NK-92 (cell line): ENCODE measurements around the gene TOP3B.
"Not testable (repeated sequence)": the region's sequence is repeated elsewhere in the genome, so short reads cannot be mapped to it uniquely, and the experiment has no call there.

Experiments
- DNase-seq: peaks from one replicate; lab custom pipeline; 2025; ENCODE audit not compliant: unreplicated experiment; lab: John Stamatoyannopoulos, UW

TOP3B gene

GRCh38 chr22:21945453-21946261, 36.9 kb downstream of the TOP3B start:
- no peak for DNase-seq

- DNase-seq: no peak
Measured at GRCh38 chr22:21944871-21945270, 37.7 kb downstream of the TOP3B start.

DNA sequence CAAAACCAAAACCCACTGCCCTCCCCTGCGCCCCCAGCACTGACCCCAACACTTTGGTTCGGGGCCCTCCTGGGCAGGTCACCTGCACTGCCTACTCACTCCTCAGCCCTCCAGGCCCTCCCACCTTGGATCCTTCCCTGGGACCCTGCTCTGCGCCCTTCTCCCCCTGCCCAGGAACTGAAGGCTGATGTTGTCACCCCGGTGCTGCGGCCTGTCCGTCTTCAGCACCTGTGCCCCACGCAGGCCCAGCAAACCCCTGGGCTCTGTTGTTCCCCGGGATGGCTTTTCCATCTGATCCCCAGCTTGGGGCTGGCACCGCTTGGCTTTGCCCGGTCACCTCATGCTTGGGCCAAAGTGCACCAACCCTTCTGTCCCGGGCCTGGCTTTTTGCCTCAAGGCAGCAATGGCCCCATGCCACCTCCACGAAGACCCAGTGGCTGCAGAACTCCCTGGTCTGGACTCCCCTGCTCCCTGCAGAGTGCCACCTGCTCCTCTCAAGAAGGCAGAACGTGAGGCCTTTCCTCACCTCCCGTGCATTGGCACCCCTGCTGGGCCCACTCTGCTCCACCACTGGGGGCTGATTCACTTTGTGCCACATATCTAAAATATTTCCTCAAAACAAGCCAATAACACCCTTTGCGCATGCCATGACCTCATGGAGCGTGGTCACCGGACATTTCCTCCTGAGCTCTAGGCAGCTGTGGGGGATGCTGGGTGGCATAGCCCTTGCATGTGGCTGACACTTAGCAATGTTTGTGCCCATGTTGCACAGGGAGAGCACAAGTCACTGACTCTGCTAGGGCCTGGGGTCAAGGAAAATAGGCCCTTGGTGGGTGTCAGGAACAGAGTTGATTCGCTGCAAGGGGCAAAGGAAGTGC, 38.8 kb downstream of the TOP3B start:
- DNase-seq: no peak

DNA sequence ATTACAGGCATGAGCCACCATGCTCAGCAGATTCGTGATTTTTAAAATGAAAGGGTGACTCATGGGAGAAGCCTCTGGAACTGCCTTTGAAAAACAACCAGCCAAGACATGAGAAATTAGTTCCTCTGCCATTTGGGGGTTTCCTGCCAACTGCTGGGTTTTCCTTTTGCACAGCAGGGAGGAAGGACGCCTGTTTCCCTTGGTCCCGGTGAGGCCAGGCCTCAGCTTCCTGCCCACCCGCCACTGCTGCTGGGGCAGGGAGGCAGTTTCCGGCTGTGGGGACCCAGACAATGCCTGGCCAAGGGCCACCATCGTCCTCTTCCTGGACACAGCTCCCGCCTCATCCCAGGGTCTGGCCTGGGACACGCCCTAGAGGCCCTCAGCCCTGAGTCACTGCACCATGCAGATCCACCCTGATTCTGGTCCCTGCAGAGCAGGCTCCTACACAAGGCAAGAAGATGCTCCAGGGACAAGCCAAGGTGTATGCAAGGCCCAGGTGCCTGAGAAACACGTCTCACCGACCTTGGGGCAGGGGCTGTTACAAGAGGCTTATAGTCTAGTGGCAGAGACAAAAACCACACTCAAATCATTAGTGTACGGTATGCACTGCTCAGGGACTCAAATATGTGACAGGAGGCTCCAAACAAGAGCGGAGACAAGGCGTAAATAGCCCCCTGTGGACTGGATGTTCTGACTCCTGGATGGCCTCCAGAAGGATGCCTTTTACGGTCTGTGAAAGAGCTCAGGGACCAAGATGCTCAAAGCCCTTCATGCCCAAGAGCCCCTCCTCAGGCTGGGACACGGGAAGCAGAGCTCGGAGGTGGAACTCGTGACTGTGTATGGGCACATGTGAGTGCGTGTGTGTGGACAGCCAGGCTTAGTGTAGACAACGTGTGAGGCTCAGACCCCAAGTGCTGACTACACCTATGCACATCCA, 39.9 kb downstream of the TOP3B start:
- no peak for DNase-seq

DNA sequence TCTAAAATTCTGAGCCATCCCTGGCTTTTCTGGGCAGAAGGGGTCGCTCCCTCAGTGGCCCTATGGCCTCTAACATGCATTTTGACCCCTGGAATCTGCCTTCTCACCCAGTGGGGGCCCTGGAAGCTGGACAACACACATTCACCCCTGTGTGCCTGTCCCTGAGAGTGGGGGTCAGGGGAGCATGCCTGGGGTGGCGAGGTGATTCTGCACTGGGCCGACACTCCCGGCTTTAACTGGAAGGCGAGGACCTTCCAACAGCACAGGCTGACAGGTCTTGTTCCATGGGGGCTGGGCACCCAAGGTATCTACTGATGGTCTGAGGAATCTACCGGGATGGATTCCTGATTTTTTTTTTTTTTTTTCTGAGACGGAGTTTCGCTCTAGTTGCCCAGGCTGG, 40.7 kb downstream of the TOP3B start:
- DNase-seq: no peak

DNA sequence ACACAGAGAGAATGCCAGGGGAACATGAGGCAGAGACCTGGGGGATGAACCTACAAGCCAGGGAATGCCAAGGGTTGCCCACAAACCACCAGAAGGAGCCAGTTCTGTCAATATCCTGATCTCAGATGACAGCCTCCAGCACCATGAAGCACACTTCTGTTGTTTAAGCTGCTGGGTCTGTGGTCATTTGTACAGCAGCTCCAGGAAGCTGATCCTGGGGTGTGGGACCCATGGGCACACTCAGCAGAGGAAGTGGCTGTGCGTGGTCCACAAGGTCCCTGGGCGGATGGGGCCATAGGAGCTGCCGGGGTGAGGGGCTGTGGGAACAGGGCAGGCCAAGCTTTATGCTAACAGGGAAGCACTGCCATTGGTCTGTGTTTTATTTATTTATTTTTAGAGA, 42.1 kb downstream of the TOP3B start:
- no peak for DNase-seq

DNA sequence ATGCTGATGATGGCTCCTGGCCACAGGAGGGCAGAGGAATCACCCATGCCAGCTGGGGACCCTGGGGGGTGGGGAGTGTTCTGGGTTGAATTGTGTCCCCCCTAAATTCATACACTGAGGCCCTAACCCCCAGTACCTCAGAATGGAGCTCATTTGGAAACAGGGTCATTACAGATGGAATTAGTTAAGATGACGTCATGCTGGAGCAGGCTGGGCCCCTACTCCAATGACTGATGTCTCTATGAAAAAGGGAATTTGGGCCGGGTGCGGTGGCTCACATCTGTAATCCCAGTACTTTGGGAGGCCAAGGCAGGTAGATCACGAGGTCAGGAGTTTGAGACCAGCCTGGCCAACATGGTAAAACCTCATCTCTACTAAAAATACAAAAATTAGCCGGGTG, 42.7 kb downstream of the TOP3B start:
- not testable (repeated sequence) for DNase-seq

GRCh38 chr22:21939461-21939913, 43.1 kb downstream of the TOP3B start:
- no peak for DNase-seq

DNA sequence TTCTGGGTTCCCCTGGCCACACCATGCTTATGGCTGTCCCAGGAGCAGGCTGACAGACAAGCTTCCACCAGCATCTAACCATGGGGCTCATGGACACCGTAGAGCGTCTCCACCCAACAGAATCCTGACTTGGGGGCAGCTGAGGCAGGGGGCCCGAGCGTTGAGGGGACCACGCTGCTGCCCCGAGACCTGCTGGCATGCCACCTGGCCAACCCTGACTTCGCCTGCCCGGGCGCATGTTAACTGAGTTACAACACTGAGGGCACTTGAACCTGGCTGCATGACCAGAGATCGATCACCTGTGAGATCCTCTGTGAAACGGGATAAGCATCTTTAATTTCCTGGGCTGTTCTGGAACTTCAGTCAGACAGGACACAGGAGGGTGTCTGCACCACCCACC, 43.7 kb downstream of the TOP3B start:
- DNase-seq: no peak

DNA sequence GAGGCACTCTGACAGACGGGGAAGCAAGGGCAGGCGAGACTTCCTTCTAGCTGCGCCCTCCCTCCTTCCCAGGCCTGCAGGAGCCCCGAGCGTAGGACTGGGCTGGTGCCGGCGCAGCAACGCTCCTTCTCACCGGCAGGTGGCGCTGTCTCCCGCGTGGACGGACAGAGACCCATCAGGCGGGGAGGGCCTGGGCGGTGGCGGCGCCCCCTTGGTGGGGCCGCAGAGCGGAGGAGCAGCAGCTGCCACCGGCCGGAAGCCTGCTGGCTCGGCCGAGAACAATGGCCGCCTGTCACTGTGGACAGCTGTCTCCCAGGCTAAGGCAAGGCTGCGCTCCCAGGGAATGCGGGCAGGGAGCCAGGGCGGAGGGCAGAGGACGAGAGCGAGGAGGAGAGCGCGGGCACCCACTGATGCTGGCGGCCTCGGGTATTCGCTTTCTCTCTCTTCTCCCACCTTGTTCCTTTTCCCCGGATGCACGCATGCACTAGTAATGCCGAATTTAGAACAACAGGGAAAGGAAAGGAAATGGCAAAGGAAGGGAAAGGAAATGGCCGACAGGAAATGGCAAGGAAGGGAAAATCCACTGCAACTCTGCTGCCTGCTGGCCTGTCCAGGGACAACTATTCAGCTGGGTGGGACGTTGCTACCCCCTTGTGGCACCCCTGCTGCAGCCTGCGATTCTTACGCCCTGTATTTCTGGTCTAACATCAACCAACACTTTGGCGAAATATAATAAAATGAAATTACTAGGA, 44.3 kb downstream of the TOP3B start:
- peak; percentile 32 for DNase-seq

DNA sequence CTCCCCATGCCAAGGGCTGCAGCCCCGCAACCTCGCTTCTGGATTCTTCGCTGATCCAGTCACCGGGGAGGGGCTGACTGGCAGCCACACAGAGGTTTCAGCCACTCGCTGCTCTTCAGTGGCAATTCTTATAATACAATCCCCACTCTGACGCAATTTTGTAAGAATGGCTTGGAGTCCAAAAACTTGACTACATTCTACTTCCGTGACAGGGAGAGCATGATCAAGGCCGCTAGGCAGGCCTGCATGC, 44.8 kb downstream of the TOP3B start:
- no peak for DNase-seq

DNA sequence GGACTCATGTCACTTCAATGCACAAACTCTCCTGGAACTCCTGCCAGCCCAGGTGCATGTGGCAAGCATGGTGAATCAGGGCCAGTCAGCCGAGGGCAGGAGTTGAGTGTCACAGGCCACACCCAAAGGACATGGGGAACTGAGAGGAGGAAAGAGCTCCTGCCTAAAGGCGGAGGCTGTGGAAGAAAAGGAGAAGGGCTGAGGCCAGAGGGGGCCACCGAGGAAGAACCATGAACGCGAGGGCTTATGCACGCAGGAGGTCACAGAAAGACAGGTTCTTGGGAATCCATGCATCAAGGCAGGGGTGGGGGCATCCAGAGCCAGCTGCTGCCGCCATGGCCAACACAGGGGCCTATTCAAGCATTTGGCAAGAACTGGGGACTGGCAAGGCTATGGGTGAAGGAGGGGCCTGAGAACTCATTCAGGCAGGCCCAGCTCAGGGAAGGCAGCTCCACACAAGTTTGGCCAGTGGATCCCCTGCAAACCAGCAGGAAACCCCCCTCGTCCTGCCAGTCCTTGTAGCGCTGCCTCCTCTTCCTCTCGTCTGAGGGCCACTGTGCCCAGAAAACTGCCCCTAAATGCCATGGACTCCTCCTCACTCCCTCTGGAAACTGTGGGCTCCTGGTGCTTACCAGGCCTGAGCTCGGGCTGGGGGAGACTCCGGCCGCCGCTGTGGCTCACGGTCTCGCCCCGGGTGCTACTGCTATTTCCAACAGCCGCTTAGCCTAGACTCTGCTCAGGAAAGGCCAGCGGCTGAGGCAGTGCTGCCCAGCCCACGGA, 45.4 kb downstream of the TOP3B start:
- DNase-seq: no peak

- no peak for DNase-seq
Measured at GRCh38 chr22:21936151-21936775, 46.3 kb downstream of the TOP3B start.

GRCh38 chr22:21933910-21934309, 48.7 kb downstream of the TOP3B start:
- no peak for DNase-seq

DNA sequence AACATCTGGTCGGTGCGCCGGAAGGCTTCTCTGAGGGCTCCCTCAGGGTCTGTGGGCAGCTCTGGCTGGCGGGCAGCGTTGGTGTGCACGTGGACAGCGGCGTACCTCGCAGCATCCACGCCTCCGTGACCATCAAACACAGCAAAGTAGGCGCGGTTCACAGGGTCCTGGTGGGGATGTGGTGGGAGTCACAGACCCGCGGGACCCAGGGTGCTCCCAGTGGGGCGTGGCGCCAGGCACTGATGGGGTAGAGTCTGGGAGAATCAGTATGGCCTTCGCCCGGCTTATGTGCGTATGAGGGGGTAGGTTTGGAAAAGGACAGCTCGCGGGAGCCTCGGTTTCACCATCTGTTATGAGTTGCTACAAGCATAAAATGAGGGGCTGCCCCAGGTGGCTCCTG, 49.2 kb downstream of the TOP3B start:
- DNase-seq: no peak

DNA sequence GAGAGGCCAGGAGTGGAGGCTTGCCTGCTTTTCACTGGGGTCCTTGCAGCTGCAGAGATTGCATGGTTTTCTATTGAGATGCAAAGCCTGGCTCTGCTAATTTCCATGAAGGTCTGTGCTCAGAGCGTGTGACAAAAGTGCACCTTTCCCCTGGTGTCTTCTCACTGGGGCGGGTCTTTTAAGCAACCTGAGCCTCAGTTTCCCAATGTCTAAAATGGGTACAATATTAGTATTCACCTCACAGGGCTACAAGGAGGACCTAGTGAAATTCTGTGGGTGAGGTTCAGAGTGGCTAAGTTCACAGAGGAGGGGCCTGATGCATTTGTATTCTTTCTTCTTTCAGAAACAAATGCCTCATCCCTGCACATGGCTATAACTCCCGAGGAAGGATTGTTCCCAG, 50.2 kb downstream of the TOP3B start:
- DNase-seq: no peak

DNA sequence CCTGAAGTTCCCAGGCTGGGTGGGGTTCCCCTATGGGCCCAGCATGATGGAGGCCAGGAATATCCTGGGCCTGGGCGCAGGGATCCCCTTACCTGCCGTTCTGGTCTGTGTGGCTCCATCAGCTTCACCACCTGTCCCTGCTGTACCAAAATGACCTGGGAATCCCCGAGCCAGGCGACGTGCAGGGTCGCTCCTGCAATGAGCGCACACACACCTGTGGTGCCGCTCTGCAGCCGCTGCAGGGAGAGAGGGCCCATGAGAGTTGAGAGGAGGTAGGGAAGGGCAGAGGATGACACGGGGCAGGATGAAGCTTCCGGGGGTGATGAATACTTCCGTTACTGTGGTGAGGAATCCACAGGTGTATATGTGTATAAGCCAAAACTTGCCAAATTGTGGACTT, 51.5 kb downstream of the TOP3B start:
- DNase-seq: no peak

DNA sequence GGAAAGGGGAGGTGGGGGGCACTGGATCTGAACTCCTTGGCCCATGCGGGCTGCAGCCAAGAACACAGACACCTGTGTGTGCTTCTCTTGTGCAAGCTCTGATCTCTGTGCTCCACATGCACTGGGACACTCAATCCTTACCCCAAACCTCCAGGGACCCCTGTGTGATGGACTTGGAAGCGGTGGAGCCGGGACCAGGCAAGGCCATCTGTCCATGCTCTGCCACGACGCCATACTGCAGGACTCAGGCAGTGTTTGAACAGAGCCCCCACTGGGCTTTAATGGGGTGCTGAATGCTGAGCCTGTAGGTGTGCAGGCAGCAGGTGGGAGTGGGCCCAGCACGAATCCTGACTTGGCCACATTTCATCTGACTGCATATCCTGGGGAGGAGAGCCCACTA, 53.3 kb downstream of the TOP3B start:
- no peak for DNase-seq

DNA sequence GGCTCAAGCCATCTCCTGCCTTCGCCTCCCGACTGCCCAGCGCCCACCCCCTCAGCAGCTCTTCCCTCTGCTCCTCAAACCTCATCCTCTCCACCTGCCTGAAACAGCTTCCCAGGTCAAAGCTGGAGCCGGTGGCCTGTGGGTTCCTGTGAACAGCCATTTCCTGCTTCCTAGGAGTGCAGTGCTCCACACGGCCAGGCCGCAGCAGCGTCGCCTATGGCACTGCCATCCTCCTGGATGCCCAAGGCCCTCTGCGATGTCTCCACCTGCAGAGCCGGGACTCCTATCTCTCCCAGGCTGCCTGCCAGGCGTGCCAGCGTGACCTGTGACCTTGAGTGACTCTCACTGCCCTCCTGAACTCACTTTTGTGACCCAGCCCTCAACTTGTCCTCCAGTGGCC, 54.5 kb downstream of the TOP3B start:
- DNase-seq: no peak
